Keratinocyte (primary cell): Measurements from ENCODE around the gene AFAP1L1. TPM values are rescaled to one million over a fixed set of nuclear protein-coding genes. Genes with fewer than 3 reads are reported as not detected.

ENCODE experiments used
- DNase-seq: peaks from one replicate; pipeline ENCODE4 v3.0.0-alpha.2; 2011; ENCODE audit warnings: low read depth, missing footprints, low spot score
- FAIRE-seq: peaks from 2 replicates; lab custom pipeline; 2011; peaks lifted over from hg19 to GRCh38; lab: Jason Lieb, UNC
- H2AFZ ChIP-seq: 2 replicates; pipeline ENCODE4 v1.6.0; 2012; ENCODE audit warnings: low read length, control low read depth, inconsistent platforms; ENCODE audit not compliant: control insufficient read depth
- H3K27ac ChIP-seq: 2 replicates; pipeline ENCODE4 v1.5.1; 2011; ENCODE audit warnings: low read length; ENCODE audit not compliant: control insufficient read depth, insufficient read depth
- H3K27me3 ChIP-seq: 3 replicates; pipeline ENCODE4 v1.6.0; 2011; ENCODE audit warnings: low read length; ENCODE audit not compliant: control insufficient read depth, insufficient read depth; ENCODE audit errors: extremely low read depth
- H3K36me3 ChIP-seq, 2 experiments: 2 replicates in 1 of 2; 3 replicates in 1 of 2; pipeline ENCODE4 v1.5.1; 2011; ENCODE audit warnings: low read length in 2 of 2, mild to moderate bottlenecking in 1 of 2; ENCODE audit not compliant: control insufficient read depth in 2 of 2, insufficient read depth in 2 of 2; ENCODE audit errors: extremely low read depth in 1 of 2
- H3K4me1 ChIP-seq: 3 replicates; pipeline ENCODE4 v1.5.1; 2011; ENCODE audit warnings: low read length; ENCODE audit not compliant: control insufficient read depth, insufficient read depth; ENCODE audit errors: extremely low read depth
- H3K4me2 ChIP-seq: 3 replicates; pipeline ENCODE4 v1.6.0; 2011; ENCODE audit warnings: low read depth, low read length; ENCODE audit not compliant: control insufficient read depth, insufficient read depth; ENCODE audit errors: extremely low read depth
- H3K4me3 ChIP-seq, 3 experiments: fragments of 200-600 bp in 1 of 3; sonication (generic) in 1 of 3; 2 replicates in 2 of 3; 3 replicates in 1 of 3; pipeline ENCODE4 v1.5.1; 2011 to 2016; ENCODE audit warnings: low read length in 3 of 3, mild to moderate bottlenecking in 3 of 3, control low read depth in 2 of 3, inconsistent platforms in 1 of 3, low read depth in 1 of 3, mixed read lengths in 1 of 3, mixed run types in 1 of 3, moderate library complexity in 1 of 3; ENCODE audit not compliant: control insufficient read depth in 2 of 3, insufficient read depth in 2 of 3; ENCODE audit errors: extremely low read depth in 1 of 3
- H3K79me2 ChIP-seq: 2 replicates; pipeline ENCODE4 v1.6.0; 2012; ENCODE audit warnings: low read length; ENCODE audit not compliant: control insufficient read depth, insufficient read depth
- H3K9ac ChIP-seq: 3 replicates; pipeline ENCODE4 v1.6.0; 2011; ENCODE audit warnings: low read length; ENCODE audit not compliant: control insufficient read depth, insufficient read depth; ENCODE audit errors: extremely low read depth
- H3K9me1 ChIP-seq: 3 replicates; pipeline ENCODE4 v1.6.0; 2011; ENCODE audit warnings: low read length; ENCODE audit not compliant: control insufficient read depth, insufficient read depth; ENCODE audit errors: extremely low read depth
- H3K9me3 ChIP-seq: 2 replicates; pipeline ENCODE4 v1.5.1; 2012; ENCODE audit warnings: low read depth, low read length; ENCODE audit not compliant: control insufficient read depth
- H4K20me1 ChIP-seq: 3 replicates; pipeline ENCODE4 v1.6.0; 2011; ENCODE audit warnings: low read length; ENCODE audit not compliant: control insufficient read depth, insufficient read depth; ENCODE audit errors: extremely low read depth
- EZH2 ChIP-seq: IDR thresholded peaks from one replicate; pipeline ENCODE4 v1.6.1; 2012; ENCODE audit warnings: inconsistent platforms, mild to moderate bottlenecking, low read length, moderate library complexity
- dilution Hi-C: fragments of 300-500 bp; cut with MboI; formaldehyde crosslinking; loops from one replicate; pipeline ENCODE4 v1.7.0; 2020; ENCODE audit warnings: low sequenced_read_pairs; ENCODE audit not compliant: extremely low pct_ligation_motif_present
- polyA plus RNA-seq, 5 experiments: library from polyadenylated mRNA; depleted of rRNA in 3 of 5; stranded (reverse) in 3 of 5; stranded (forward) in 1 of 5; unstranded in 1 of 5; fragments of >200 nt; gene quantifications; 1 replicate in 1 of 5; 2 replicates in 3 of 5; 3 replicates in 1 of 5; pipeline versions ENCODE4 v1.2.1 to v1.2.3, GENCODE V29; 2011 to 2012; ENCODE audit warnings: missing spikeins in 2 of 5, low read depth in 1 of 5, low replicate concordance in 1 of 5
- TF ChIP-seq, protein P1 (sequence below), 3 experiments: IDR thresholded peaks in 1 of 3; conservative IDR thresholded peaks in 1 of 3; optimal IDR thresholded peaks in 1 of 3; 2 replicates in 2 of 3; 3 replicates in 1 of 3; pipeline versions ENCODE3 to v1.5.1; 2011; ENCODE audit warnings: low read length in 3 of 3, mild to moderate bottlenecking in 3 of 3, moderate library complexity in 2 of 3, control low read depth in 1 of 3, inconsistent platforms in 1 of 3; ENCODE audit not compliant: insufficient read depth in 2 of 3; ENCODE audit errors: extremely low read depth in 1 of 3

AFAP1L1 gene
- polyA plus RNA-seq, 1 donor (not counting 4 experiments of a cell fraction or from before 2014, with no cell fraction given): 4.6 TPM

DNA sequence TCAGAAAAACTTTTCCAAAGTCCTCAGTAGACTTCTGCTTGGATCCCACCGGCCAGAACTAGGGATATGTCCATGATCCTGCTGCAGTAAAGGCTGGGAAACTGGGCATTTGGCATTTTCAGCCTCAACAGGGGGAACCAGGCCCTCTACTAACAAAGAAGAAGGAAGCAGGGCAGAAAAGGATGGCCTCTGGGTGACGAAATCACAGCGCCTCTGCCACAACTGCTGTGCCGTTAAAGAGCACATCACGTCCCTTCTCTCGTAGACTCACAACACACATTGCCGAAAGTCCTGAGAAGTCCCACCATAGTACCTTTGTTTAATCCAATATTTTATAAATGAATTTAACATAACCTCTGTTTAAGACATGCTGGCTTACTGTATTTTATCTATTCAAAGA is 10.4 kb upstream of the AFAP1L1 start:
- Histone ChIP-seq H3K27me3 (no peaks in the 10 kb centered on the region), H3K9me1 (no peaks in the 10 kb centered on the region), H3K27ac (no peak overlapping the region), H3K36me3 (no peaks in the 10 kb centered on the region), H4K20me1 (no peaks in the 10 kb centered on the region), H3K79me2 (no peaks in the 10 kb centered on the region), H3K9ac (no peak overlapping the region), H3K4me1 (peaks cover 5% of the 10 kb centered on the region), H3K9me3 (no peaks in the 10 kb centered on the region), H3K4me2 (no peak overlapping the region), H2AFZ (no peak overlapping the region), H3K4me3 (no peak overlapping the region)
- TF ChIP-seq, protein P1, sequence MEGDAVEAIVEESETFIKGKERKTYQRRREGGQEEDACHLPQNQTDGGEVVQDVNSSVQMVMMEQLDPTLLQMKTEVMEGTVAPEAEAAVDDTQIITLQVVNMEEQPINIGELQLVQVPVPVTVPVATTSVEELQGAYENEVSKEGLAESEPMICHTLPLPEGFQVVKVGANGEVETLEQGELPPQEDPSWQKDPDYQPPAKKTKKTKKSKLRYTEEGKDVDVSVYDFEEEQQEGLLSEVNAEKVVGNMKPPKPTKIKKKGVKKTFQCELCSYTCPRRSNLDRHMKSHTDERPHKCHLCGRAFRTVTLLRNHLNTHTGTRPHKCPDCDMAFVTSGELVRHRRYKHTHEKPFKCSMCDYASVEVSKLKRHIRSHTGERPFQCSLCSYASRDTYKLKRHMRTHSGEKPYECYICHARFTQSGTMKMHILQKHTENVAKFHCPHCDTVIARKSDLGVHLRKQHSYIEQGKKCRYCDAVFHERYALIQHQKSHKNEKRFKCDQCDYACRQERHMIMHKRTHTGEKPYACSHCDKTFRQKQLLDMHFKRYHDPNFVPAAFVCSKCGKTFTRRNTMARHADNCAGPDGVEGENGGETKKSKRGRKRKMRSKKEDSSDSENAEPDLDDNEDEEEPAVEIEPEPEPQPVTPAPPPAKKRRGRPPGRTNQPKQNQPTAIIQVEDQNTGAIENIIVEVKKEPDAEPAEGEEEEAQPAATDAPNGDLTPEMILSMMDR (optimal IDR thresholded peaks at IDR 0.05 in 1 of 3, IDR thresholded peaks at IDR 0.05 in 1 of 3, conservative IDR thresholded peaks at IDR 0.05 in 1 of 3; ENCODE audit: extremely low read depth in 1 of 3, insufficient read depth in 2 of 3, low read length in 3 of 3): no peak
- no peak for TF ChIP-seq EZH2
- dilution Hi-C loops: no loop called here
- DNase-seq (no peak), FAIRE-seq (no peak)

DNA sequence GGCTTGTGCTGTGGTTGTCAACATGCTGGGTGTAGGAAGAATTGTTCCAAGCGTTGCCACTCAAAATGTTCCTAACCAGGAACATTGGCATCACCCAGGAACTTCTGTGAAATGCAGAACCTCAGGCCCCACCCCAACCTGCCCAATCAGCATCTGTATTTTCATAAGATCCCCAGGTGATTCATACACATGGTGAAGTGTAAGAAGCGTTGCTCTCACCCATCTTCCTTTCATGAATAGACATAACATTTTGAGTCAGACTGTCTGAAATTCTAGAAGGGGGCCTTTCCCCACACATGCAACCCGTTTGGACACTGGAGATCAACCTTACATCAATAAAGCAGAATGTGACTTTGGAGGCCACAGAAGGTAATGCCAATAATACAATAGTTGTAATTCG is 9.3 kb upstream of the AFAP1L1 start:
- Histone ChIP-seq H3K4me1 (peaks cover 5% of the 10 kb centered on the region), H3K9me3 (no peaks in the 10 kb centered on the region), H3K9ac (no peak overlapping the region), H3K36me3 (no peaks in the 10 kb centered on the region), H3K9me1 (no peaks in the 10 kb centered on the region), H3K27ac (no peak overlapping the region), H3K4me3 (no peak overlapping the region), H4K20me1 (no peaks in the 10 kb centered on the region), H3K27me3 (no peaks in the 10 kb centered on the region), H3K4me2 (no peak overlapping the region), H2AFZ (no peak overlapping the region), H3K79me2 (no peaks in the 10 kb centered on the region)
- dilution Hi-C loops: no loop called here
- TF ChIP-seq, protein P1 (optimal IDR thresholded peaks at IDR 0.05 in 1 of 3, IDR thresholded peaks at IDR 0.05 in 1 of 3, conservative IDR thresholded peaks at IDR 0.05 in 1 of 3; ENCODE audit: extremely low read depth in 1 of 3, insufficient read depth in 2 of 3, low read length in 3 of 3): no peak
- TF ChIP-seq EZH2: no peak
- FAIRE-seq (no peak), DNase-seq (no peak)
